GM19372 (cell line): ENCODE measurements around the gene LARGE1.

Experiments used
- ATAC-seq: cut with Tn5 transposase; IDR thresholded peaks from one replicate; pipeline ENCODE4 v1.9.1; 2021; ENCODE audit warnings: mild to moderate bottlenecking, low read depth, moderate library complexity; ENCODE audit not compliant: unreplicated experiment

Gene LARGE1

DNA sequence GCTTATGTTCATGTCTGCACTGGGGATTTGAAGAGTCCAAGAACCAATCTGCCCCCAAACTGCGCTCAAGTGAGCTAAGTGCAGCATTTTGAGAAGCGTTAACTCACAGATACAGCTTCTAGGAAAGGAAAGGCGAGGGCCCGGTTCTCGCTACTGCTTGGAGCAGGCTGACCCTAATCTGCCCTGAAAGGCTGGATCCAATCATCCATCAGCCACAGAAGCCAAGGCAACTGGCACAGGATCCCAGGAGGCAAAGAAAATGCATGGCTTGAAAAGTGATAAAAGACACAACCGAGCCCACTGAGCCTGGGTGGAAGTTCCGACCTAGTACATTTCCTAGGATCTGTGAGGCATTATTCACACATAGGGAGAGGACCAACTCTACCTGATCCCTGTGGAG lies 174.8 kb downstream of the LARGE1 start:
- no peak for ATAC-seq

DNA sequence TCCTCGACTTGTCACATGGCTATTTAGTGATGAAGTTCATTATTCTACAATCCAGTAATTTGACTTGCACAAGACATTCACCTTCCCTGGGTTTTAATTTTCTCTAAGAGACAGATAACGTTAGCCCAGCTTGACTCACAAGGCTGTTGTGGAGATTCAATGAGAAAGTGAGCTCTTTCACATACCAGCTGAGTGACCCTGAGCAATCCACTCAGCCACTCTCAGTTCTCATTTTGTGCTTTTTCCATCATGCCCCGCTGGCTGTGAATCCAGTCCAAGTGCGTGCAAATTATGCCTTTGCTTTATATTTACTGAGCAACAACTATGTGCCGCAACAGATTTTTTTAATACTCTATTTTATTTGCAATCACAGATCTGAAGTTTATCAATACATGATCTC lies 176.5 kb downstream of the LARGE1 start:
- no peak for ATAC-seq

DNA sequence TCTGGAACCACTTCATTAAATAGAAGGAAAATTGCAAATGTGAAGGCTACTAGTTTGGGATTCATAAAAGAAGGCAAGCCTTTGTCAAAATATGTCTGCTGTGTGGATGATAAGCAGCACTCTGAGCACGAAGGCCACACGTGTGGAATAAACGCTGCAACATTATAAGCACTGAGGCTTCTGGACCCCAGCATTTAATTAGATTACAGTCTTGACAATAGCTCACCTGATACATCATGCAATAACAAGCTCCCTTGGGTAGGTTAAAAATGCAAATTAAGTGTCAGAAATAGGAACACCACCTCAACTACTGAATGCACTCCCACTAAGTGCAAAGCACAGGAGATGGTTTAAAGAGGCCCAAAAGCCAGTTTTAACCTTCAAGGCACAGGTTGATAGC lies 179.3 kb downstream of the LARGE1 start:
- no peak for ATAC-seq

DNA sequence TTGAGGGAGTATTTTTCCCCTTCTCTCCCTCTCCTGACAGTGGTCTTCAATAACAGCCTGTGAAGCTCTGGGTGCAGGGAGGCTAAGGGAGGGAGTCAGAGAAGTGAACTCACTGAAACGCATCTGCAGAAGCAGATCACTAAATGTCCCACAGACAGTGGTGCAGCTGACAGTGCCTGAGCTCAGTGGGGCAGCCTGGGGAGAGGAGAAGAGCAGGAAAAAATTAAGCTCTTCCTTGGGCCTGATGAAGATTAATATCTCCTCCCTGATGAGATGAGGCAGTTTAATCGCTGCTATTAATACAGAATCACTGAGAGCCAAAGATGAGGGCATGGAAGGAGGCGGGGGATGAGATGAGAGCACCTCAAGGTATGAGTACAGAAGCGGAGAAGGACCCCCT lies 180.8 kb downstream of the LARGE1 start:
- no peak for ATAC-seq

DNA sequence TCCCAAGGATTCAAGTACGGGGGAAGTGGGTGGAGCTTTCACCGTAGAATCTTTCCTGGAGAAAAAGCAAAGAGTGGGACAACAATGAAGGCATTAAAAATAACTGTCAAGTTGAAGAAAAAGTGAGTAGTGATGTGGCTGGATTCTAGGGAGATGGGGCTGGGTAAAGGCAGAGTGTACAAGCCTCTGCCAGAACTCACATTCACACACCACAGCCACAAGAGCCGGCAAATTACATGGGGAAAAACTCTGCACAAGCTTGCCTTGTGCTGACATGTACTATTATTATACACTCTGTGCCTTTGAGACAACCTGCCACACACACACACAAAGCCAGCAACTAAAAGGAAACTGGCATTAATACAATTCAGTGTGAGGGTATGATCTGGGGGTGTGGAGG lies 182.6 kb downstream of the LARGE1 start:
- ATAC-seq, result no peak

DNA sequence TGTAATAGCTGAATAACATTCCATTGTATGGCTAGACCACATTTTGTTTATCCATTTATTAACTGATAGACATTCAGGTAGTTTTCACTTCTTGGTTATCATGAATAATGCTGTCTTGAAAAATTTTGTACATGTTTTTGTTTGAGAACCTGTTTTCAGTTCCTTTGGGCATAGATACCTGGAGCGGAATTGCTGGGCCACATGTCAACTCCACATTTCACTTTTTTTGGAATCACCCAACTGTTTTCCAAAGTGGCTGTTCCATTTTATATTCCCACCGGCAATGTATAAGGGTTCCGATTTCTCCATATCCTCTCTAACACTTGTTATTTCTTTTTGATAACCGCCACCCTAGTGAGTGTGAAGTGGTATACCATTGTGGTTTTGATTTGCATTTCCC lies 184.3 kb downstream of the LARGE1 start:
- ATAC-seq, result no peak

DNA sequence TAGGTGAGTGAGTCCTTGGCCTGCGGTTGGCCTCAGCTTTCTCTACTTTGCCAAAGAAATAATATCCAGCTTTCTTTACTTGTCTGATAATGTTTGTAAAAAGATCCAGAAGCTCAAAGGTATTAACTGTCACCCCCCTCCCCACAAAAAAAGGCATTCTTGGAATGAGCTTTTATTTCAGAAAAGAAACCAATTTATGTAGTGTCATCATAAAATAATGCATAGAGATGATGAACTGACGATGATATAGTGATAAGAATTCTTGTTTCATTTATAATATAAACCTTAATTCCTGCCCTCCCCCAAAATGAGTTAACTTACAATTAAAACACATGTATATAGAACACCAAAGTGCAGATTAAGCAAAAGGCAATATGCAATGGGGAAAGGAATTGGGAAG lies 191.4 kb downstream of the LARGE1 start:
- no peak for ATAC-seq

DNA sequence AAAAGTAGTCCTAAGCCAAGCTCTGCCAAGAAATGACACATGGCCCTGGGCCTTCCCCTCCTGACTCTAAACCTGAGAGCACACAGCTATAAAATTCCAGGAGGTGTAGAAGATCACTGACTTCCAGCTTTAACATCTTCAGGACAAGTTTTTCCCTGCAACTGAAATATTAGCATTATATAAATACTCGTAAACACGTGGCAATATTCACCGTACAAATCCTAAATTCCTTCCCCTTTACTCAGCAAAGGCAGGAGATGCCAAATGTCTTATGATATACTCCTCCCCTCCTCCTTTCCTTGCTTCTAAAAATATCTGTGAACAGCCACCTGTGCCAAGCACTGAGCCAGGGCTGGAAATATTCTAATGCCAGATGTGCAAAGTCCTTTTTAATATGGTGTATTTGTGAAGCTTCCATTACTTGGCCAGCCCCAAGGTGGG lies 194.0 kb downstream of the LARGE1 start:
- ATAC-seq, result no peak

DNA sequence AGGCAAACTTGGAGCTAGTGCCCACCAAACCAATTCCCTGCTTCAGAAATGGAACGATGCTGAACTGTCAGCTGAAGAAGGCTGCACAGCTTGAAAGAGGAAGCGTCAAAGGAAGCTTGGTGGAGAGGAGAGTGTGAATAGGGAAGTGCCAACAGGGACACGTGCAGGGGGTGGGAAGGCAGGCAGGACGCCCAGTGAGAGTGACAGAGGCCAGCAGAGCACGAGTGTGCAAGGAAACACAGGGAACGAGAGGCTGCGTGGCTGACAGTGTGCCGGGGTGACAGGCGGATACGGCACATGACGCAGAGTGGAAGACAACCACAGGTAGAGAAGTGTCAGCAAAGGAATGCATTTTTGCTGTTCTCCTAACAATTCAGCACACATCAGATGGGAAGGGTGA lies 196.4 kb downstream of the LARGE1 start:
- ATAC-seq, result no peak

DNA sequence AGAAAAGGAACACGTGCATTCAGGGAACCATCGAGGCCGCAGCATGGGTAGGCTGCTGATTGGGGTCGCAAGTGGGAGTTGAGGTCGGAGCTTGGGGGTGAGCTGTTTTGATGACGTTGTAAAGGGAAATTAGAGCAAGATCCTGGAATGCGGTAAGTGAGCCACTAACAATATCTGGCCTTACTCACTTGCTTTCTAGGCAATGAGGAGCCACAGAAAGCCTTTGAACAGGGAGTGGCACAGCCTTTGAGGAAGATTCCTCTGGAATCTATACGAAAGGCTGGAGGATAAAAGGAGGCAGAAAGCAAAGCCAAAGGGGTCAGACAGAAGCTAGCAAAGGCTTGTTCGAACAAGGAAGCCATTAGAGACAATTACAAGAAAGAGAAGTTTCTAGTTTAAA lies 197.5 kb downstream of the LARGE1 start:
- no peak for ATAC-seq

DNA sequence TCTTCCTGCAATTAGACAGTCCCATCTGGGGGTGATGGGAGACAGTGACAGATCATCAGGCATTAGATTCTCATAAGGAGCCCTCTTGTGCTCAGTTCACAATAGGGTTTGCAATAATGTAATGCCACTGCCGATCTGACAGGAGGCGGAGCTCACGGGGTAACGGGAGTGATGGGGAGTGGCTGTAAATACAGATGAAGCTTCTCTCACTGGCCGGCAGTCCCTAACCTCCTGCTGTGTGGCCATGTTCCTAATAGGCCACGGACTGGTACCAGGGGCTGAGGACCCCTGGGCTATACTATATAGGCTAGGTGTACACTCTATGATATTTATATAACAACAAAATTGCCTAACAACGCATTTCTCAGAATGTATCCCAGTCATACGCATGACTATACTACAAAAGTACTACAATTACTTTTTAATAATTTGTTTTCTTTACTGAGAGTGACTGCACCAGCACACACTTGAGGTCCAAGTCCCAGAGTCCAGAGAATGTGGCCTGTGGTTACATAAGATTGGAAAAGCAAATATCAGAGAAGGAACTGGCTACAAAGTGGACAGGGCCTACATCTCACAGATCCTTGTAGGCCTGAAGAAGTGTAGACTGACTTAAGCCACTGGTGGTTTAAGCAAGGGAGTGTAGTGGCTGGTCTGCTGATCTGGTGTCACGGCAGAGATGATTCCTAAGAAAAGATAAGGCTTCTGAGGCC lies 200.0 kb downstream of the LARGE1 start:
- ATAC-seq, result no peak

DNA sequence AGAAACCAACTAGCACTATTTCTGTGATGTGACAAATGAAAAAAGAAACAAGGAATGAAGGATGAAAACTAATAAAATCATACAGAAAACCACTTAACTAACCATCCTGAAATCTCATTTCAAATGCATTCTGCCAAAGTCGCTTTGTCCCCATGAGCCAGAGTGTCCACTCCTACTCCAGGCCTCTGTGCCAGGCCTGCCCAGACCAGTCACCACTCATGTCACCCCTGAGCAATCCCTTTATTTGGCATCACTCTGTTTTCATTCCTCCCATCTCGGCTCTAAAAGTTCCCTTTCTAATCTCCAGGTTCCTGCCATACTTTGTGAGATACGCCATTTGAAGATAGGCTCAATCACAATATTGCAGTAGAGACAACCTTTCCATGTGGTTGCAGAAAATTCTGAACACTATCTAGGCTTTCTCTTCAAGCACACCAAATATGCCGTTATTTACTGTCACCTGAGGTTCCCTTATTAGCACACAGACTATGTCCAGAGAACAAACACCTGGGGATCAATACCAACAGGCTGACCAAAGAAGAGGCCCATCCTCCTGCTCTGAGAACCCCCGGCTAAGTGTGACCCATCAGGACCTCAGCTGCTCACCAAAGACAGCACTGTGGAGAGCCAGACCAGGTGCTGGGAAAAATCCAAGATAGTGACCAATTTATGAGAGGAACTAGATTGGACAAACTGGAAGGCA lies 202.4 kb downstream of the LARGE1 start:
- no peak for ATAC-seq

DNA sequence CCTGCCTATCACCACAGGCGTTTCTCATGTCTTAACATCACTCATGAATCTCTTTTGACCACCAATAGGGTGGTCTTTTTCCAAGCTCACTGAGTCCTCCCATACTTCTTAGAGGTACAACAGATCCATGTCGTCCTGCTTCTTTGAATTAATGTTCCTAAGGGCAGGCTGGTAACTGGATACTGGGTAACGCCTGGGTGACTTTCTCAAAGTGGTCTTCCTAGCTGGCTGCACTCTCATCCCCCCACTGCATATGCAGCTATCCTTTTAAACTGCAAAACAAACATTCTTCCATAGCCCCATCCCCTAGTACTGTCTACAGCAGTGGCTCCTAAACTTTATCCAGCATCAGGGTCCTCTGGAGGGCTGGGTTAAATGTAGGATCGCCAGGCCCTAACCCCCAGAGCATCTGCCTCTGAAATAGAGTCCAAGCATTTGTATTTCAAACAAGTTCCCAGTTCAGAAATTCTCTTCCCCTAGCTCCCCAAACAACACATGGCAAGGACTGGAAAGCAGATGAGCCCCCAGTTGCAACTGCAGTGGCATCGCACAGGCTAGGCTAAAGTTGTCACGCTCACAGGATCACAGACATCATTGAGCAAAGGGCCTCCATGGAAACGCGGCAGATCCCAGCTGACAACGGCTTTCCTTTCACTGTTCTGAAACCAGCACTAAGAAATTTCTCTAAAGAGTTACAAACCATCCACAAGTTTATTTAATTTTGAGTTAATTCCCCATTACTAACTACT lies 204.9 kb downstream of the LARGE1 start:
- ATAC-seq, result no peak

DNA sequence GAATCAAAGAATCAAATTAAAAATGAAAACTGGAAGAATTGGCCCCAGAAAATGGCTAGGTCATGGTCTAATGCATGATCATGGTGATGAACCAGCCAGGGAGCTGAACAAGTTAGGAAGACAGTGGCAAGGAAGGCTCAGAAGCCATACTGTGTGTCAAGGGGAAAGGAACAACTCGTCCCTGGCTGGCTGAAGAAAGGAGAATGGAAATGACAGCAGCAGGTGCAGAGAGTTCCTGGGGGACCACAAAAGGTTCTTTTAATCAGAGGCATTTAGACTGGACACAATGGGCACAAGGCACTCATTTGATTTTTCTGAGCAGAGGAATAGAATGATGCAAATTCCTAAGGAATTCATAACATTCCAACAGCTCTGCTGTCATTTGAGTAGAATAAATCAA lies 209.9 kb downstream of the LARGE1 start:
- no peak for ATAC-seq

DNA sequence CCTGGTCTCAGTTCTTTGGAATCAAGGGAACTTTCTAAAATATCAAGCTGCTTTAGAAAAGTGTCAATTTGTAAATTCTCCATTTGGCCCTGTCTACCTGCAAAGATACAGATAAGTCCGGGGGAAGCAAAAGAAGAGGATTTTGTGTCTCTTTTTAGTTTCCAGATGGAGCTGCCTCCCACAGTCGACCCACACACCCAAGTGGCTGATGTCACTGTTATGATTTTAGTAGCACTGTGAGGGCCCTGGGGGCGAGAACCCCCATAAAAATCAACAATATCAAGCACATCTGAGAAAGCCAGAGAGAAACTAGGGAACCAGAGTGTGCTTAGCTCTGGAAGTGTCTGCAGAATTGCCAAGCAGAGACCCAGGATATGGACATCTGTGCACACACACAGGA lies 212.7 kb downstream of the LARGE1 start:
- ATAC-seq, result no peak

DNA sequence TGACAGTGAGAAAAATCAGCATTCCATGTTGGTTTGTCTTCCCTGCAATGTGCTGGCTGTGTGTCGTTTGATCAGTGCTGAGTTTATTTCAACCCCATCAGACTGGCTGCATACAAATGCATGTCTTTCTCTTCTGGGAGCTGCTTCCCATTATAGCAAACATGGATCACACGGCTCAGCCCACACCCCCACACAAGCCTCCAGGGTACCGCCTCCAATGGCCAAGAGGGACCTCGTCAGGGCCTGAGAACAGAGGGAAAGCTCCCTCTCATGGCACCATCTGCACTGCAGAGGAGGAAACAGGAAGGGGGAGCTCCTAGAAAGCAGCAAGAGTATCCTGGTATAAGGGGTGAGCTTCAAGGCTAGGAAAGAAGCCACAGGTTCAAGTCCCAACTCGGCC lies 214.2 kb downstream of the LARGE1 start:
- no peak for ATAC-seq

DNA sequence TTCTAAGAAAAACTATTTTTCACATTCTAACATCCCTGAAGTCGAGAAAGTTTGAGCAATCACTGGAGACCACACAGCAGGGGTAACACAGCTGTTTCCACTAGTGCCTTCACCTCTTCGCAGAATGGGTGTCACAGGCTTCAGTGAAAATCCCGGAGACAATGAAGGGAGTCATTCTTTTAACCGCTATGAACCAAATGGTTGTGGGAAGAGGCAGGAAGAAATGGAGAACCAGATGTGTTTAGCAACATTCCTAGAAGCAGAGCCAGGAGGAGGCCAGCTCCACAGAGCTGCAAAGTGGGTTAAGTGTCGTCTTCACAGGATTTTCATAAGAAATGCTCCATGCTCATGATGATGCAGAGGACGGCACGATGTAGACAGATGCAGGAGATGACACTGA lies 221.1 kb downstream of the LARGE1 start:
- no peak for ATAC-seq

DNA sequence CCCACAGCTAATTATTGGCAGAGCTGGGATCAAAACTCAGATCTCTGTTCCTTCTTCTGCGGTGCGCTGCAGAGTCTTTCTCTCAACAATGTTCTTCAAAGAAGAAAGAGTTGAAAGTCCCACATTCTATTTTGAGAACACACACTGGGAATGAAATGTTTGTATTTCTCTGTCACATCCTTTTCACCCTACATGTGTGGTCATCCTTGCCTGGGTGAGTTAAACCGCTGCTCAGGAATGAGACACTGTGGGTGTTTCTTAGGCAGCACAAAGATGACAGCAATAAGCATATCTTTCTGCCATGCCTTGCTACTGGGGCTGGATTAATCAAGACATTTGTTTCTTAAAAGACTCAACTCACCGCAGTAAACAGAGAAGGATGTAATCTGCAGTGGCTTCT lies 222.6 kb downstream of the LARGE1 start:
- ATAC-seq, result no peak

DNA sequence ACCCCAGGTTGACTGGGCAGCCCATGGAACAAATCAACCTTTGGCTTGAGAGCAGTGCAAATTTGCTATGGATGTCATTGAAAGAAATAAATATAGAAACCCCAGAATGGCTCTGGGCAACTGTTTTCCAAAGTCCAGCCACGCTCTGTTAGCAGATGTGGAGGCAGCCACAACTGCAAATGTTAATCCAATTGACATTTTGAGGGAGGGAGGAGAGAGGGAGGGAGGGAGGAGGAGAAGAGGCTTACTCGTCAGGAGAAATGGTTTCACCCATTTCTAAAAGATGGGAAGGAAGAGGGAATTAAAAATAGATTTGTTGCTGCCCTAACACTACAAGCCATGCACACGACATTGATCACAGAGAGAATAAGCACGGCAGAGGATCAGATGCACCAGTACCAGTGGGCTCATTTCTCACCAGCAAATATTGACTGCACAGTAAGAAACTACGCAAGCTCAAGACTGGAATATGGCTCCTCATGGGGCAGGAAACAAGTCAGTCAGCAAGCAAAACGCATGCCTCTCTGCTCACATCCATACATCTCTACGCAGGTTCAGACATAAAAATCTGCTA lies 229.1 kb downstream of the LARGE1 start:
- ATAC-seq, result no peak

DNA sequence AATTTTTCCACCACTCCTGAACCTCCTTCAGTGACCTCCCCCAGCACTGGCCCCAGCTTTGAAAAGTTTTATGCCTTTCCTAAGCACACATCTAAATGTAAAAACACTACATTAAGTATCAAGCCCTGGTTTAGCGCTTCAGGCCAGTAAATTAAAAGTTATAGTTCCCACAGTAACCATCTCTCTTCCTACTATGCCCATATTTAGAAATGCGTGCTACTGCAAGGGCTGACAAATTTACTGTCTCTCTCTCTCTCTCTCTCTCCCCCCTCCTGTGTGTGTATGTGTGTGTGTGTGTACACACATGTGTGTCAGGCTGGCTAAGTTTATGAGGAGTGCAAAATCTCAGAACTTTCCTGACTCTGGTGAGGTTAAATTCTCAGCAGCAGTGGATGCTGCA lies 231.4 kb downstream of the LARGE1 start:
- ATAC-seq, result no peak

DNA sequence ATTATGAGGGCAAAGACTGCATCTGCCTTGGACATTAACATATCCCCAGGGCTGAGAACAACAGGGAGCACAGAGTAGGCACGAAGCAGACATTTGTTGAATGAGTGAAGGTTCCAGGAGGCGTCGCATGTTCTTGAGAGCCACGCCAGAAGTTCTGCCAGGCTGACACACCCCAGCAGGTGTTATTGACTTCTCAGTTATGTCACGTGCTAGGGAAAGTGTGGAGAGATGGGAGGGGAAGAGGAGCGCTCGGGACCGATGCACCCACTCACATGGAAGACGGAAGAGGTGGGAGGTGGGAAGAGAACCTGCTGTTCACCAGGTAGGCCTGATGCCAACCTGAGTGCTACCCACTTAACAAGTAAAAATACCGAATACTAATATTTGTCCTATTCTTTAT lies 232.8 kb downstream of the LARGE1 start:
- no peak for ATAC-seq
